Ishikawa (cell line): Measurements from ENCODE around the gene FOXL2NB.

Experiments used
- CEBPB ChIP-seq: IDR thresholded peaks from 2 replicates; pipeline ENCODE4 v1.6.1; 2012
- CREB1 ChIP-seq: IDR thresholded peaks from 2 replicates; pipeline ENCODE4 v1.6.1; 2012; ENCODE audit warnings: low read depth
- EGR1 ChIP-seq: IDR thresholded peaks from 2 replicates; pipeline ENCODE4 v1.6.1; 2012
- EP300 ChIP-seq: IDR thresholded peaks from 2 replicates; pipeline ENCODE4 v1.6.1; 2012; ENCODE audit warnings: borderline replicate concordance
- FOXM1 ChIP-seq: IDR thresholded peaks from 2 replicates; pipeline ENCODE4 v1.6.1; 2012; ENCODE audit warnings: low read depth, borderline replicate concordance
- MAX ChIP-seq: IDR thresholded peaks from 2 replicates; pipeline ENCODE4 v1.6.1; 2012
- NFIC ChIP-seq: IDR thresholded peaks from 2 replicates; pipeline ENCODE4 v1.6.1; 2012
- RAD21 ChIP-seq: IDR thresholded peaks from 2 replicates; pipeline ENCODE4 v1.6.1; 2012; ENCODE audit warnings: low read depth
- REST ChIP-seq: IDR thresholded peaks from 2 replicates; pipeline ENCODE4 v1.6.1; 2012; ENCODE audit warnings: low read depth, mild to moderate bottlenecking
- TAF1 ChIP-seq: IDR thresholded peaks from 2 replicates; pipeline ENCODE4 v1.6.1; 2012; ENCODE audit warnings: low read depth, mild to moderate bottlenecking
- TCF12 ChIP-seq: IDR thresholded peaks from 2 replicates; pipeline ENCODE4 v1.6.1; 2012; ENCODE audit warnings: low read depth
- TEAD4 ChIP-seq: IDR thresholded peaks from 2 replicates; pipeline ENCODE4 v1.6.1; 2012
- USF1 ChIP-seq: IDR thresholded peaks from 2 replicates; pipeline ENCODE4 v1.6.1; 2012
- YY1 ChIP-seq: IDR thresholded peaks from 2 replicates; pipeline ENCODE4 v1.6.1; 2012; ENCODE audit warnings: low read depth
- ZBTB7A ChIP-seq: IDR thresholded peaks from 2 replicates; pipeline ENCODE4 v1.6.1; 2012; ENCODE audit warnings: low read depth

The FOXL2NB gene

GRCh38 chr3:138941259-138941885 lies 5.6 kb upstream of the FOXL2NB start:
- TF ChIP-seq TAF1, result no peak
- TF ChIP-seq EP300, result no peak
- TF ChIP-seq FOXM1, result no peak
- no peak for TF ChIP-seq MAX
- no peak for TF ChIP-seq REST
- no peak for TF ChIP-seq TEAD4
- TF ChIP-seq NFIC, result no peak
- TF ChIP-seq YY1, result no peak
- TF ChIP-seq ZBTB7A, result no peak

GRCh38 chr3:138942271-138942670 lies 4.7 kb upstream of the FOXL2NB start:
- TF ChIP-seq RAD21 (no peak), CREB1 (no peak), CEBPB (no peak), REST (no peak), TAF1 (no peak), NFIC (no peak), YY1 (no peak), EP300 (no peak), USF1 (no peak), TEAD4 (no peak), MAX (no peak), EGR1 (no peak)

GRCh38 chr3:138942861-138943623 lies 4.0 kb upstream of the FOXL2NB start:
- TF ChIP-seq ZBTB7A, result no peak
- no peak for TF ChIP-seq CEBPB
- TF ChIP-seq REST, result no peak
- no peak for TF ChIP-seq TCF12

GRCh38 chr3:138943724-138944653 lies 3.0 kb upstream of the FOXL2NB start:
- TF ChIP-seq RAD21, result no peak
- TF ChIP-seq REST, result no peak
- TF ChIP-seq MAX, result no peak
- no peak for TF ChIP-seq CREB1
- no peak for TF ChIP-seq EGR1
- TF ChIP-seq EP300, result no peak
- TF ChIP-seq TCF12, result no peak
- TF ChIP-seq TEAD4, result no peak
- no peak for TF ChIP-seq FOXM1
- TF ChIP-seq TAF1, result no peak
- TF ChIP-seq CEBPB, result no peak
- no peak for TF ChIP-seq YY1
- no peak for TF ChIP-seq USF1
- no peak for TF ChIP-seq ZBTB7A
